GM12878 (cell line): ENCODE data around the gene HADHA. TPM values are rescaled to one million over a fixed set of nuclear protein-coding genes. Genes with fewer than 3 reads are reported as not detected.

Source experiments
- ATAC-seq: fragments of 200-7000 bp; cut with Tn5 transposase; 3 replicates; pipeline ENCODE4 v1.9.1; 2020; ENCODE audit warnings: mild to moderate bottlenecking, moderate library complexity
- BruUV-seq: library from RNA; stranded (reverse); fragments of 400-500 nt; replicated peaks from 2 replicates; lab custom pipeline; 2021; lab: Mats Ljungman, UMichigan
- CTCF ChIA-PET: fragments of 300-600 bp; sonication (Branson Sonifier 250); formaldehyde crosslinking; extraction: SDS; loops from one replicate; lab custom pipeline; 2021; ENCODE audit warnings: inconsistent platforms; lab: Yijun Ruan, JAX
- POLR2A ChIA-PET: fragments of 350-600 bp; formaldehyde crosslinking; extraction: SDS; loops from one replicate; lab custom pipeline; 2021; ENCODE audit warnings: inconsistent platforms; lab: Charles Lee
- RAD21 ChIA-PET: fragments of 300-600 bp; sonication (Branson Sonifier 250); formaldehyde crosslinking; loops from one replicate; lab custom pipeline; 2023; ENCODE audit warnings: antibody characterized with exemption; ENCODE audit not compliant: unreplicated experiment; lab: Charles Lee
- SMC1A ChIA-PET: fragments of 300-600 bp; sonication (Branson Sonifier 250); formaldehyde crosslinking; loops from one replicate; lab custom pipeline; 2023; ENCODE audit not compliant: unreplicated experiment, uncharacterized antibody; lab: Charles Lee
- DNase-seq: peaks from one replicate; pipeline ENCODE4 v3.0.0-alpha.2; 2011; ENCODE audit warnings: low read depth, low spot score
- FAIRE-seq: peaks from 3 replicates; lab custom pipeline; 2011; peaks lifted over from hg19 to GRCh38; lab: Jason Lieb, UNC
- H2AFZ ChIP-seq: 2 replicates; pipeline ENCODE4 v1.6.0; 2011; ENCODE audit warnings: low read depth, low read length, control low read depth; ENCODE audit not compliant: control insufficient read depth
- H3K27ac ChIP-seq: 2 replicates; pipeline ENCODE4 v1.5.1; 2011; ENCODE audit warnings: control low read depth; ENCODE audit not compliant: control insufficient read depth, insufficient read depth
- H3K27me3 ChIP-seq, 2 experiments: replicated peaks in 1 of 2; 2 replicates each; pipeline versions ENCODE4 v1.6.0 to v1.6.1; 2011; ENCODE audit warnings: low read length in 1 of 2; ENCODE audit not compliant: control insufficient read depth in 2 of 2, insufficient read depth in 2 of 2
- H3K36me3 ChIP-seq, 2 experiments: 2 replicates each; pipeline ENCODE4 v1.5.1; 2011; ENCODE audit warnings: low read length in 1 of 2; ENCODE audit not compliant: control insufficient read depth in 2 of 2, insufficient read depth in 2 of 2
- H3K4me1 ChIP-seq: 2 replicates; pipeline ENCODE4 v1.6.1; 2011; ENCODE audit warnings: mild to moderate bottlenecking, low read length, moderate library complexity, mixed read lengths; ENCODE audit not compliant: control insufficient read depth, insufficient read depth
- H3K4me2 ChIP-seq: 2 replicates; pipeline ENCODE4 v1.6.0; 2011; ENCODE audit warnings: control low read depth; ENCODE audit not compliant: control insufficient read depth, insufficient read depth
- H3K4me3 ChIP-seq: fragments of 200-600 bp; sonication (generic); 2 replicates; pipeline ENCODE4 v1.5.1; 2016
- H3K79me2 ChIP-seq: 2 replicates; pipeline ENCODE4 v1.6.0; 2011; ENCODE audit warnings: low read length; ENCODE audit not compliant: control insufficient read depth, insufficient read depth
- H3K9ac ChIP-seq: 2 replicates; pipeline ENCODE4 v1.8.0; 2011; ENCODE audit warnings: low read length, control low read depth, mixed read lengths; ENCODE audit not compliant: control insufficient read depth, insufficient read depth
- H3K9me3 ChIP-seq: replicated peaks from 3 replicates; pipeline ENCODE4 v1.5.1; 2011; ENCODE audit warnings: mild to moderate bottlenecking, low read length; ENCODE audit not compliant: control insufficient read depth, insufficient read depth
- H4K20me1 ChIP-seq: 2 replicates; pipeline ENCODE4 v1.6.0; 2011; ENCODE audit not compliant: control insufficient read depth, insufficient read depth
- BMI1 ChIP-seq: fragments of 450-650 bp; IDR thresholded peaks from 2 replicates; pipeline ENCODE4 v1.6.1; 2016; ENCODE audit warnings: mild to moderate bottlenecking, moderate library complexity, borderline replicate concordance
- CHD4 ChIP-seq: fragments of 200-600 bp; sonication (generic); IDR thresholded peaks from 2 replicates; pipeline ENCODE4 v1.6.1; 2016; ENCODE audit warnings: mild to moderate bottlenecking
- EED ChIP-seq: sonication (generic); IDR thresholded peaks from 2 replicates; pipeline ENCODE4 v1.6.1; 2016; ENCODE audit warnings: antibody characterized with exemption, low read depth
- FOXM1 ChIP-seq: IDR thresholded peaks from 2 replicates; pipeline ENCODE4 v1.6.1; 2012; ENCODE audit warnings: low read depth, mild to moderate bottlenecking, inconsistent platforms, low read length, moderate library complexity
- IKZF2 ChIP-seq, 2 experiments: fragments of 450-650 bp; IDR thresholded peaks; 2 replicates each; pipeline ENCODE4 v1.6.1; 2017; ENCODE audit warnings: mild to moderate bottlenecking in 2 of 2, moderate library complexity in 2 of 2
- KLF5 ChIP-seq: fragments of 450-650 bp; IDR thresholded peaks from 2 replicates; pipeline ENCODE4 v1.6.1; 2014; ENCODE audit warnings: mild to moderate bottlenecking; ENCODE audit not compliant: partially characterized antibody
- NR2C1 ChIP-seq: fragments of 450-650 bp; IDR thresholded peaks from 2 replicates; pipeline ENCODE4 v1.6.1; 2017; ENCODE audit warnings: antibody characterized with exemption, mild to moderate bottlenecking, moderate library complexity
- PKNOX1 ChIP-seq: fragments of 450-650 bp; IDR thresholded peaks from 2 replicates; pipeline ENCODE4 v1.6.1; 2016; ENCODE audit warnings: mild to moderate bottlenecking
- SMC3 ChIP-seq: IDR thresholded peaks from 2 replicates; pipeline ENCODE4 v1.6.1; 2011; ENCODE audit warnings: low read length, improper control_type of control experiment, borderline replicate concordance
- TBL1XR1 ChIP-seq: IDR thresholded peaks from 2 replicates; pipeline ENCODE4 v1.6.1; 2012; ENCODE audit warnings: low read depth, low read length, improper control_type of control experiment
- ZBTB11 ChIP-seq: fragments of 450-650 bp; formaldehyde crosslinking; IDR thresholded peaks from 2 replicates; pipeline ENCODE4 v1.5.0; 2022; ENCODE audit warnings: mild to moderate bottlenecking, missing genetic modification characterization
- ZNF24 ChIP-seq: fragments of 450-650 bp; IDR thresholded peaks from 2 replicates; pipeline ENCODE4 v1.6.1; 2017; ENCODE audit warnings: antibody characterized with exemption, mild to moderate bottlenecking
- WGBS: methylation state at CpG from one replicate; pipeline ENCODE4 v1.1.6; 2016; ENCODE audit warnings: low lambda C conversion rate; ENCODE audit not compliant: insufficient replicate concordance, insufficient coverage; ENCODE audit errors: missing lambda C conversion rate; 5-methylcytosine and 5-hydroxymethylcytosine counted together
- in situ Hi-C: fragments of 300-500 bp; cut with MboI; formaldehyde crosslinking; loops from 9 replicates; pipeline ENCODE4 v1.14.3; 2018; ENCODE audit warnings: mixed read lengths
- intact Hi-C: fragments of 100-400 bp; cut with micrococcal nuclease; formaldehyde crosslinking; loops from one replicate; pipeline ENCODE4 v1.14.2; 2022; ENCODE audit not compliant: unreplicated experiment
- polyA plus RNA-seq, 11 experiments: library from polyadenylated mRNA; depleted of rRNA in 4 of 11; unstranded in 6 of 11; stranded (reverse) in 5 of 11; fragments of >200 nt; fragmentation: Nextera tagmentation in 4 of 11; fragmentation: Illumina TruSeq in 1 of 11; extraction: Ambion mirVana in 4 of 11; extraction: Trizol in 1 of 11; gene quantifications; 1 replicate in 1 of 11; 2 replicates in 10 of 11; pipeline versions ENCODE4 v1.2.1 to v1.2.3, GENCODE V29; 2011 to 2016; ENCODE audit warnings: inconsistent platforms in 2 of 11, missing spikeins in 2 of 11, low read depth in 1 of 11
- total RNA-seq, 4 experiments: library from RNA; depleted of rRNA in 3 of 4; stranded (reverse); fragments of >200 nt in 3 of 4; fragmentation: Illumina TruSeq in 1 of 4; extraction: Trizol in 1 of 4; gene quantifications; 2 replicates each; pipeline versions ENCODE4 v1.2.1 to v1.2.3, GENCODE V29; 2013 to 2021

HADHA gene
- total and polyA plus RNA-seq, 10 of the 15 experiments (the other 5 are each of a cell fraction or from before 2014, with no cell fraction given), result 109 to 207 (median 165) TPM

- ChIA-PET CTCF (interaction anchor here (0.9 kb wide), 1 partner anchor 9 kb away, joined by 3 read pairs; no protein-coding TSS in a partner anchor), SMC1A (no interaction called here), POLR2A (interaction anchor here (0.7 kb wide), 1 partner anchor 13 kb away, joined by 3 read pairs; no protein-coding TSS in a partner anchor), RAD21 (no interaction called here)
- H3K27me3 ChIP-seq, result no peaks in the 10 kb centered on the region
- no peak for FAIRE-seq
- H3K9me3 ChIP-seq, result peaks cover 2% of the 10 kb centered on the region; the same call in 2 of the 3 replicates
- no peak overlapping the region for H3K27ac ChIP-seq
- no peak overlapping the region for H3K4me2 ChIP-seq
- no TSS peak for BruUV-seq
- in situ Hi-C loops (no loop called here), intact Hi-C loops (no loop called here)
- no peaks in the 10 kb centered on the region for H3K4me1 ChIP-seq
- 97% methylated on average over 2 of the region's 2 CpGs for WGBS
- H3K79me2 ChIP-seq, result no peaks in the 10 kb centered on the region
- no peak overlapping the region for H2AFZ ChIP-seq
- ATAC-seq, result no peak
- no peak for TF ChIP-seq KLF5
- no peak for TF ChIP-seq FOXM1
- no peak for TF ChIP-seq SMC3
- no peak for TF ChIP-seq TBL1XR1
- TF ChIP-seq CHD4, result no peak
- TF ChIP-seq NR2C1, result no peak
- no peak for TF ChIP-seq ZNF24
- no peak for TF ChIP-seq PKNOX1
- TF ChIP-seq IKZF2 (IDR thresholded peaks at IDR 0.05), result no peak
- no peak for TF ChIP-seq ZBTB11 (CRISPR knock-in tag)
- TF ChIP-seq BMI1, result no peak
- TF ChIP-seq EED, result no peak
- no peak overlapping the region for H3K9ac ChIP-seq
- peaks cover 0 to 16% of the 10 kb centered on the region in 2 experiments; a peak in 3 of 4 replicates for H3K36me3 ChIP-seq
- no peak overlapping the region for H3K4me3 ChIP-seq
- H4K20me1 ChIP-seq, result no peaks in the 10 kb centered on the region
- no peak for DNase-seq
Observed at GRCh38 chr2:26224095-26224494, 20.3 kb downstream of the HADHA start.
